HG02623 (cell line): ENCODE data around the gene PANK1.

Experiments
- ATAC-seq: cut with Tn5 transposase; IDR thresholded peaks from one replicate; pipeline ENCODE4 v1.9.1; 2021; ENCODE audit warnings: moderate library complexity; ENCODE audit not compliant: unreplicated experiment

Gene PANK1

DNA sequence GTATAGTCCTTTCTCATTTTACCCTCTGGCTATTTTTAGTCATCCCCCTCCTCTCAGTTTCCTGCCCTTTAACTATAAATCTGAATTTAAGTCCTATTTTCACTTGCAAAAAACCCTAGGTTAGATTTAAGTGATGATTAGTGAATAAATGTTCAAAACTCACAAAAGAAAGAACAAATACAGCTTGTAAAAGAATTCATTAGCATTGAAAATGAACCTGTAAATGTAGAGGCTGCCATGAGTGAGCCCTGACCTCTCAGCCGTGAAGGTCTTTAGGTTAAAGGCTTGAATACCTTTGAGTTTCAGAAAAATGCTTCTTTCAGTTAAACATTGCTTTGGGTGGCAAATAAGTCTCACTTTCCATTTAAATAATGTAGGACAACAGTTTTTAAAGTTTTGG lies 107.7 kb downstream of the PANK1 start:
- ATAC-seq: no peak

DNA sequence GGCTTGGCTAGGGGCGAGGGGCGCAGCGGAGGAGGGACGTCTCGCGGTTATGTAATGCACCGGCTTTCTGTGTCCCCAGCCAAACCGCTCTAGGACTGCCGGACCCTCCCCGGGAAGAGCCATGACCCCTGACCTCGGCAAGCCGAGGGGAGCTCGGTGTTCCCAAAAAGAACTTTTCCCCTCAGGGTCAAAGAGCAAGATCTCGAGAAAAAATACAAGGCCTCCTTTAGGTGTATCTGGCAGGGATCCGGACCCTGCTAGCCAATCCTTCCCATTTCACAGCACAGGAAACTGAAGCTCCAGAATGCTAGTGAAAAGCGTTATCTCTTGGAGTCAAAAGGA lies 109.1 kb downstream of the PANK1 start:
- ATAC-seq: no peak

DNA sequence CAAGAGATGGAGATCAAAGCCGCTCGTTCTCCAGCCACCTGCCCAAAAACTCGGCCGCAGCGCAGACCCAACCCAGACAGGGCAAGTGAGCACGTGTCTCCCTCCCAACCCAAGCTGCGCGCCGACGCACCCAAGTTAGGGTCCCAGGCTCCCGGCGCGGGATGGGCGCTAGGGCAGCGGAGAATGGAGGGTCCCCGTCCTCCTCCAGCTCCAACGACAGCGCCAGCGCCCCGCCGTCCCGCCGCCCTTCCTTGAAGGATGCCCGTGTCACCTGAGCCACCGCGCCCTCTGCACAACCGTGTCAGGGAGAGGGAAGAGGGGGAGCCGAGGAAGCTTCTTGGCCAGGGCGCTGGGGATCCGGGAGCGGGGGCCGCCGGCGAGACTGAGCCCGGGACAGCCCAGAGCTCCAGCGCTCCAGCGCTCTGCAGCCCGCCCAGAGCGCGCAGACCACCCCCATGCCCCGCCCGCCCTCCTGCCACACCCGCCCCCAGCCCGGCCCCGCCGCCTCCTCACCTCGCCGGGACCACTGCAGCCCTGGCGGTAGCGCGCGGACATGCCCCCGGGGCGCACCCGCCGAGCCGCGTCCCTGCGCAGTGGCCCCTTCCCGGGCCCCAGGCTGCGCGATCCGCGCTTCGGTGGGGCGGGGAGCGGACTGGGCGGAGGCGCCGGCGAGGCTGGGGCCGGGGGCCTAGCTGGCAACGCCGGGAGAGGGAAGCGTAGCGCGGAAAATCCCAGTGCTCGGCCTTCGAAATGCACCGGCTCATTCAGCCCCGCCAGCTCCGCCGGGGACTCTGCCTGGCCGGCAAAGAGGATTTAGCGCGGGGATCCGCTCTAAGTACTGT lies 109.7 kb downstream of the PANK1 start, which contains the start of gene SLC16A12:
SLC16A12 (minus strand) TSS at position 424 of the 842 bp plus-strand sequence. CDS start 73,016 bp downstream, outside the sequence.
- no peak for ATAC-seq

DNA sequence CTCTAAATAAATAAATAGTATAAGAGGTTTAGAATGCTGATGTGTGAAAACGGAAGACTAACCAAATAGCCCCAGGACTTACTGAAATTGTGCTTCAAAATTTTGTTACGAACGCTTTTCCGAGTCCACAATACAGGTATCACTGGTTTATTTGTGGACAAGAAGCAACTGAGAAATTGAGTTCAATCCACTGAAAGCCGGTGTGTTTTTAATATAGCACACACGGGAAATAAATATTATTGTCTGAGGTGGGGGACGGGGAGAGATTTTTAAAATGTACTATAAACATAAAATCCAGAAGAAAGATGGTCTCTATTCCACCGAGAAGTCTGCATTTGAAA lies 110.2 kb downstream of the PANK1 start:
- no peak for ATAC-seq
